HG03342 (cell line): ENCODE measurements around the gene SDSL.

Experiments
- ATAC-seq: cut with Tn5 transposase; IDR thresholded peaks from one replicate; pipeline ENCODE4 v1.9.1; 2021; ENCODE audit warnings: mild to moderate bottlenecking, moderate library complexity; ENCODE audit not compliant: unreplicated experiment

Gene SDSL

GRCh38 chr12:113478351-113479011 lies 56.3 kb downstream of the SDSL start:
- no peak for ATAC-seq

DNA sequence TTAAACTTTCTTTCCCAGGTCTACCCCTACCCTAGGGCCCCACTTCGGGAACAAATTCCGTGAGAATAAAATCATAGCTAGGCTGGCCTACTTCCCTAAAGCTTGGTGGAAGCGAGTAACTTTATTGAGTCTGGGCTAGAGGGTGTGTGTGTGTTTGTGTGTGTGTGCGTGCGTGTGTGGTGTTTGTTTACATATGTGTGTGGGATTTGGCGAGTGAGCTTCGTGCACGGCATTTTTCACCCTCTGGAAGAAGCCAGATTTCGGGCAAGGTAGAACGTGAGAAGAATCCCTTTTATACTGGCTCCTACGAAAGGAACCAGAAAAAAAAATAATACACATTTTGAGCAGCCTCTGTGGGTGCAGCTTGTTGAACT lies 57.0 kb downstream of the SDSL start:
- no peak for ATAC-seq

DNA sequence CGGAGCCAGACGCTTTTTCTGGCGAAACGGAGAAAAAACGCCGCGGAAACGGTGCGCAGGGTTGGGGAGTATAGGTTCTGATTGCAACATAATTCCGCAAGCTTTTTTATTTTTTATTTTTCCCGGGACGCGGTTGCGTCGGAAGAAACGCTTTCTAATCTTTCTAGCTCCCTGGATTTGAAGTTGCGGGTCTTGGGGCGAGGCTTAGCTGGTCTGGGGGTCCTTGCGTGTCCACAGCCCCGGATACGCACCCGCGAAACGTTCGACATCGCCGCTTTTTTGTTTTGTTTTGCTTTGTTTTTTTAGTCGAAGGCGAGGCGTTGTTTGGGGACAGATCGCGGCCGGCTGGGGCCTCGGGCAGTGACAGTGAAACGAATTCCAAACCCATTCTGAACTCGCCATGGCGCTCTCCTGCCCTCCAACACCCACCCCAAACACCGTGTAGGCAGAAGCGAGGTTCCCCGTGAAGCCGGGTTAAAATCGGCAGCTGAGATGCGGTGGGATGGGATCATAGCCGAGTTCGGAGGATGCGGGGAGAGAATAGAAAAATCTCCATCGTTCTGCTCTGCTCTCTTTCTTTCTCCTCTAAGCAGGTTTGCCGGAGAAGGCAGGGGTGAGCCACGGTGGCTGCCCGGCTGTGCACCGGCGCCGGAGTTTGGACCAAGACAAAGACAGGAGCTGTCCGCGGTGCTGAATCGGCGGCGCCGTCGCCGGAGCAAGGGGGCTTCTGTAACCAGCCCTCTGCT lies 57.6 kb downstream of the SDSL start:
- no peak for ATAC-seq

DNA sequence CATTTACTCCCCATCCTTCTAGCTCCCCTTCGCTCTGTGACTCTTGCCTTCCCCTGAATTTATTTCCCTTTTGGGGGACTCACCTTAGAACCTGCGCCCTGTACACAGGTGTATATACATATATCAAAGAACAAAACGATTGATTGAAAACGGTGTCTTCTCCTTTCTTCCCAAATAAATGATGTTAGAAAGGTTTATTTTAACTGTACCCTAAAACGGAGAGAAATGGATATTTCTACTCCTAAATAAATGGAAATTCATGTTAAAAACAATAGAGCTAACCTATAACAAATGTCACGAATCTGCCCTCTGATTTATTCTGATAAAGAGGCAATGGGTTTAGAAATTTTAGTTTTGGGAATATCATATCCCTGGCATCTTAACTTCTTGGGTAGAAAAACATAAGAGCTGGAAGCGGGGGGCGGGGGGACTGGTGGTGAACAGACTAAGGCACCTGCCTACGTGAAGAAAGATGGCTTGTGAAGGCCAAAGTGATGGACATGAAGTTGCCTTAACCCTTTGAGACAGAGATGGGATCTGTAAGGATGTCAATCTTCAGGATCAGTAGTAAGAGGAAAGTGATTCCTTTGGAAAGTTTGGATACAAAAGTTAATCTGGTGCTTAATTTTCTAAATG lies 58.3 kb downstream of the SDSL start:
- ATAC-seq, result no peak

- no peak for ATAC-seq
These were observed 60.2 kb downstream of the SDSL start for GRCh38 chr12:113482334-113482733.

- no peak for ATAC-seq
These were observed 63.1 kb downstream of the SDSL start for GRCh38 chr12:113485330-113485729.

DNA sequence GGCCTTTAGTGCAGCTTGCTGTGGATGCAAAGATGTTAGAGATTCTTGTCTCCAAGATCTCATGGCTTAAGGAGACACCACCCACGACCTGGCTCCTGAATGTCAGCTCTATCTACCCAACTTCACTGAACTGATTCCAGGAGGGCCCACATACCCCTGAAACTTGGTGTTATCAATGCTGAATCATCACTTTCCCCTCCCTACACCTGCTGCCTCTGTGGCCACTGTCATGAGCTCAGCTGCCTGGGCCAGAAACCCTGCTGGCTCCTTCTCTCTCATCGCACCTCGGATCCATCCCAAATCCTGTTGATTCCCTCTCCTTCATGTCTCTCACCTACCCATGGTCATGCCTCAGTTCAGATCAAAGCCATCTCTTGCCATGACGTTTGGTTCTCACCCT lies 64.5 kb downstream of the SDSL start:
- no peak for ATAC-seq
